Amniotic stem cell (primary cell): ENCODE measurements around the gene TRPC1.
A peak's percentile ranks its signal among the peaks of the same experiment; 100 is the strongest.

ENCODE experiments used
- DNase-seq: peaks from one replicate; lab custom pipeline; 2025; lab: John Stamatoyannopoulos, UW

The TRPC1 gene

GRCh38 chr3:142844339-142844977, 120.6 kb downstream of the TRPC1 start:
- DNase-seq = peak; percentile 14

- DNase-seq = no peak
These were observed 123.1 kb downstream of the TRPC1 start for GRCh38 chr3:142846779-142847577.

- no peak for DNase-seq
These were observed 125.3 kb downstream of the TRPC1 start for GRCh38 chr3:142849148-142849547.

- DNase-seq = no peak
These were observed 126.7 kb downstream of the TRPC1 start for GRCh38 chr3:142850395-142851023.

- no peak for DNase-seq
These were observed 128.2 kb downstream of the TRPC1 start for GRCh38 chr3:142852009-142852408.

GRCh38 chr3:142853270-142854168, 129.7 kb downstream of the TRPC1 start:
- DNase-seq = no peak

GRCh38 chr3:142857056-142857455, 133.2 kb downstream of the TRPC1 start:
- no peak for DNase-seq
